Measurements from ENCODE around the gene SF3B1.
"Not testable (repeated sequence)": the region's sequence is repeated elsewhere in the genome, so short reads cannot be mapped to it uniquely, and the experiment has no call there.

SF3B1 gene

DNA sequence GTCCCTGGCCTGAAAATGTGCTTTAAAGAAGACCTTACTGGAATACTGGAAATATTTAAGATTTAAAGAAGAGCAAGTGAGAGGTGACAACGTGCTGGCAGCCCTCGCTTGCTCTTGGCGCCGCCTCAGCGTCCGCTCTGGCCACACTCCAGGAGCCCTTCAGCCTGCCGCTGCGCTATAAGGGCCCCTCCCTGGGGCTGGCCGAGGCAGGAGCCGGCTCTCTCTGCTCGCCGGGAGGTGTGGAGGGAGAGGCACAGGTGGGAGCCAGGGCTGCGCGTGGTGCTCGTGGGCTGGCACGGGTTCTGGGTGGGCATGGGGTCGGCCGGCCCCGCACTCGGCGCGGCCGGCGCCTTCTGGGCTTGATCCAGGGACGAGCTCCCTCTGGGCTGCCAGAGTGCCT lies 15.6 kb upstream of the SF3B1 start:
- no peak for DNase-seq (ENCODE audit: extremely low read depth, low read depth)
- TF ChIP-seq, protein P1, sequence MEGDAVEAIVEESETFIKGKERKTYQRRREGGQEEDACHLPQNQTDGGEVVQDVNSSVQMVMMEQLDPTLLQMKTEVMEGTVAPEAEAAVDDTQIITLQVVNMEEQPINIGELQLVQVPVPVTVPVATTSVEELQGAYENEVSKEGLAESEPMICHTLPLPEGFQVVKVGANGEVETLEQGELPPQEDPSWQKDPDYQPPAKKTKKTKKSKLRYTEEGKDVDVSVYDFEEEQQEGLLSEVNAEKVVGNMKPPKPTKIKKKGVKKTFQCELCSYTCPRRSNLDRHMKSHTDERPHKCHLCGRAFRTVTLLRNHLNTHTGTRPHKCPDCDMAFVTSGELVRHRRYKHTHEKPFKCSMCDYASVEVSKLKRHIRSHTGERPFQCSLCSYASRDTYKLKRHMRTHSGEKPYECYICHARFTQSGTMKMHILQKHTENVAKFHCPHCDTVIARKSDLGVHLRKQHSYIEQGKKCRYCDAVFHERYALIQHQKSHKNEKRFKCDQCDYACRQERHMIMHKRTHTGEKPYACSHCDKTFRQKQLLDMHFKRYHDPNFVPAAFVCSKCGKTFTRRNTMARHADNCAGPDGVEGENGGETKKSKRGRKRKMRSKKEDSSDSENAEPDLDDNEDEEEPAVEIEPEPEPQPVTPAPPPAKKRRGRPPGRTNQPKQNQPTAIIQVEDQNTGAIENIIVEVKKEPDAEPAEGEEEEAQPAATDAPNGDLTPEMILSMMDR (IDR thresholded peaks at IDR 0.05; ENCODE audit: low read depth, low read length) = no peak

DNA sequence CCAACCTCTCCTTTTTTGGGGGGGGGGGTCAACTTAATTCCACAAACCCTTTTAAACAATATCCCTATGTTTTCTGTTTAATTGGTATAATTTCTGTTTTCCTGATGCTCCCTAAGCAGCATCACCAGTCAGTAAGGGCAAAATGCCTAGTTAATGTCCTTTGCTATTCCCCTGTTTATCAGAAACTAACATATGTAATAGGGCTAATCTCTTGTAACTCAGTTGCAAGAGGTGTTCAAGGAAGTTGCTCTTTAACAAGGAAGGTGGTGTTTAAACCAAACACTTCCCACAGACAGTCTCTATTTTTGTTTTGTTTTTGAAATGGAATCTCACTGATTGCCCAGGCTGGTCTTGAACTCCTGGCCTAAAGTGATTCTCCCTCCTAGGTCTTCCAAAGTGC lies 12.0 kb upstream of the SF3B1 start:
- DNase-seq (ENCODE audit: extremely low read depth, low read depth) = no peak
- TF ChIP-seq, protein P1 (IDR thresholded peaks at IDR 0.05; ENCODE audit: low read depth, low read length) = no peak

DNA sequence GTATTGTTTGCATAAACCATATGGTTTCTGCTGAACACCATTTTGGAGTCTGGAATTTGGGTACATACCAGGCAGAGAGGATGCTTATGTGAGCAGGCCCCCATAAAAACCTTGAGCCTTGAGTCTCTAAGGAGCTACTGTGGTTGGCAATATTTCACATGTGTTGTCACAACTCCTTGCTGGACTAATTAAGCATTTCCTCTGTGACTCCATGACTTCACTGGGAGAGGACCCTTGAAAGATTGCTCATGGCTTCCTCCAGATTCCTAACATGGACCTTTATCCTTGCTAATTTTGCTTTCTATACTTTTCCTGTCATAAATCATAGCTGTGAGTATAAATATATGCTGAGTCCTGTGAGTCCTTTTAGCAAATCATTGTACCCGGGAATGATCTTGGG lies 10.9 kb upstream of the SF3B1 start:
- TF ChIP-seq, protein P1 (IDR thresholded peaks at IDR 0.05; ENCODE audit: low read depth, low read length) = no peak
- no peak for DNase-seq (ENCODE audit: extremely low read depth, low read depth)

DNA sequence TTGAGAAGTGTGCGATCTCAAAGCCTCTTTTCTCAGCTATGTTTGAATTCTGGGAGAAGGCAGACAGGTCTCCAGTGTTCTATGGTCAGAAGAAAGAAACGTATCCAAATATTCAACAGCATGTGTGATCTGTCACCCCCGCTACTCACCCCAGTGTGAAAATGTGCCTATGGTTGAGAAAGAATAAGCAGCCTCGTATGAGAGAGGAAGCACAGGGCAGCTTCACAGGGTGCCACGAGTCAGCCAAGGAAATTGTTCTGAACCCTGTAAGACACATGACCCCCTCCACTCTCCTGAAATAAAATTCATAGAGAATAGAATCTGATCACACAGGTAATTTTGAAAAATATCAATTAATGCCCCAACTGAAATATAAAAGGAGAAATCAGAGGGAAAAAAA lies 8.0 kb upstream of the SF3B1 start:
- TF ChIP-seq, protein P1 (IDR thresholded peaks at IDR 0.05; ENCODE audit: low read depth, low read length) = no peak
- DNase-seq (ENCODE audit: extremely low read depth, low read depth) = no peak

DNA sequence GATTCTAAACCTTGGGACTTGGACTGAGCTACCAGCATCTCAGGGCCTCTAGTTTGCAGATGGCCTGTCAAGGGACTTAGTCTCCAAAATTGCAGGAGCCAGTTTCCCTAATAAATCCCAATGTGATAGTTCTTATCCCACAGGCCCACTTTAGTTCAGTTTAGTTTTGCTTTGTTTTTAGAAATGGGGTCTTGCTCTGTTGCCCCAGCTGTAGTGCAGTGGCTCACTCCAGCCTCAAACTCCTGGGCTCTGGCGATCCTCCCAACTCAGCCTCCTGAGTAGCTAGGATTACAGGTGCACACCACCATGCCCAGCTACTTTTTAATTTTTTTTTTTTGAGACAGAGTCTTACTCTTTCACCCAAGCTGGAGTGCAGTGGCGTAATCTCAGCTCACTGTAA lies 2.6 kb upstream of the SF3B1 start:
- DNase-seq (ENCODE audit: extremely low read depth, low read depth) = no peak
- TF ChIP-seq, protein P1 (IDR thresholded peaks at IDR 0.05; ENCODE audit: low read depth, low read length) = no peak

DNA sequence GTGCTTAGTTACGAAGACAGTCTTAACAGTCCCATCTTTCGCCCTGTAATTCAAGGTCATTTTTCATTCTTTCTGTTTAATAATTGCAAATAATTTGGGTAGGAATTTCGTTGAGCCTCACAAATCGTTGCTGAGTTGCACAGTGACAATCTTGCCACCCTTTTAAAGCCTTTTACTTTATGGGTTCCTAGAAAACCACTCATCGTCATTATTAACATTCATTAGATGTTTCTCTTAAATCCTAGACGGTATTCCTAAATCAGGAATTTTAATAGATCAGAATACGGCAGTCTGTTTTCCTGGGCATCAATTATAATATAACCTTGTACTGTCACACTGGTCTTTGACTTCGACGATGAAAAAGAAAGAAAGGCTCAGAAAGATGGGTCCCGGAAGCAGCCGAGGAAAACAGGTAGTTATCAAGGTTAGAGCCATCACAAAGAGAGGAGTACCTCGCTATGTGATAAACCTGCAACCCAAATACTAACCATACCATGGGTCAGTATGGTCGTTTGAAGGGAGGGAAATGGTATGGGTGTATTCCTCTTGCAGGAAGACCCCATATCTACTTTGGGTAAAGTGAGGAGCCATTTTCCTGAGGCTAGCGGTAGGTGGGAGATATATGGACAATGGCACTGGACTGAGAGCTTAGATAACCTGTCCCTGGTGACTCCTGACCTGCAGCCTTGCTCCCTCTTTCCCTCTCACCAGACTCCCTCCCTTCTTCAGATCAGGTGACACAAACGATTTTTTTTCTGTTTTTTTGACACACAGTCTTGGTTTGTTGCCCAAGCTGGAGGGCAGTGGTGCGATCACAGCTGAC lies 981 bp upstream of the SF3B1 start:
- TF ChIP-seq, protein P1 (IDR thresholded peaks at IDR 0.05; ENCODE audit: low read depth, low read length) = no peak
- DNase-seq (ENCODE audit: extremely low read depth, low read depth) = no peak

DNA sequence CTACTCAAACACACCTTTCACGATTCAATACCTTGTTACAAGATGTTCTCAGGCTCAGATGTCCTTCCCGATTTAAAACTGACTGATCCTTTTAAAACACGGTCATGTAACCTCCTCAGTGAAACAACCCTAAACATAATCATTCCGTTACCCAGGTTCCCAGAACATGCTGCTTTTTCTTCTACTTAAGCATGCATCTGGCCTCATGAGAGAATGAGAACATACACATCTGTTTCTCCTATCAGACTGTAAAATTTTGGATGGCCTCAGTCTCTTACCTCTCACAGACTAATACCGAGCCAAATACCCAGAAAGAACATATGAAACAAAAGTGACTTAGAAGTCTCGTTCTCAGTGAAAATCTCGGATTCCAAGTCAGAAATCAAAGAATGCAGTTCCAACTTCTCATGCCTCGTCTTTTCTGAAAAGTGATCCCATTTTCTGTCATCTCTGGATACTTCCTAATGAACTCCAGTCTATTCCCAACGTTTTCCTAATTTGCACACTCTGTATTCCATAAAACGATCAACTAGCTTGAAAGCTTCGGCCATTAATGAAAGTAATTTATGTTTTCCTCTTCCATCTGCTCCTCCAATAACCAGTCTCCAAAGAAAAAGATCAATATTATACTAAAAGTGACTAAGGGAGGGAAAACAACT lies 919 bp downstream of the SF3B1 start:
- DNase-seq (ENCODE audit: extremely low read depth, low read depth) = no peak
- TF ChIP-seq, protein P1 (IDR thresholded peaks at IDR 0.05; ENCODE audit: low read depth, low read length) = no peak

DNA sequence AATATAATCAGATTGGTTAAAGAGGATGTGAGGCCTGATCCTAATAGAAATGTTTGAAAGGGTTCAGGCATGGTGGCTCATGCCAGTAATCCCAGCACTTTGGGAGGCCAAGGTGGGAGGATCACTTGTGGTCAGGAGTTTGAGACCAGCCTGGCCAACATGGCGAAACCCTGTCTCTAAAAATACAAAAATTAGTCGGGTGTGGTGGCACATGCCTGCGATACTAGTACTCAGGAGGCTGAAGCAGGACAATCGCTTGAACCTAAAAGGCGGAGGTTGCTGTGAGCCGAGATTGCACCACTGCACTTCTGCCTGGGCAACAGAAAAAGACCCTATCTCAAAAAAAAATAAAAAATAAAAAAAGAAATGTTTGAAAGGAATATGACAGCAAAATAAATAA lies 2.3 kb downstream of the SF3B1 start:
- DNase-seq (ENCODE audit: extremely low read depth, low read depth) = not testable (repeated sequence)
